ENCODE results near the gene TIMM23.

Gene TIMM23

GRCh38 chr10:46052791-46053375 is 80.6 kb downstream of the TIMM23 start:
- no peak for DNase-seq (ENCODE audit: low spot score)

Measured in activated CD4-positive, alpha-beta T cell treated with anti-CD3 and anti-CD28 coated beads, Interleukin-2, Interleukin-4, amounts not matched to agents 100 ng/mL and 50 ng/mL, durations not matched to agents 16 hours and 8 hours (primary cell).